Loucy (cell line): ENCODE data around the gene GNAO1.

Experiments used
- H2AFZ ChIP-seq: fragments of 200-600 bp; sonication (generic); 2 replicates; pipeline ENCODE4 v1.6.0; 2016; ENCODE audit warnings: antibody characterized with exemption, mild to moderate bottlenecking, low read length, moderate library complexity
- H3F3A ChIP-seq: fragments of 200-600 bp; 2 replicates; pipeline ENCODE4 v1.6.0; 2016; ENCODE audit warnings: antibody characterized with exemption, low read depth, mild to moderate bottlenecking
- H3K27me3 ChIP-seq: fragments of 200-600 bp; sonication (generic); 2 replicates; pipeline ENCODE4 v1.6.1; 2014; ENCODE audit warnings: low read length, mild to moderate bottlenecking; ENCODE audit not compliant: insufficient read depth, poor library complexity, severe bottlenecking
- H3K36me3 ChIP-seq: fragments of 200-600 bp; sonication (generic); 2 replicates; pipeline ENCODE4 v1.6.1; 2016; ENCODE audit warnings: low read length; ENCODE audit not compliant: insufficient read depth
- H3K4me1 ChIP-seq: fragments of 200-600 bp; sonication (generic); 2 replicates; pipeline ENCODE4 v1.5.1; 2014; ENCODE audit warnings: low read length, mild to moderate bottlenecking; ENCODE audit not compliant: insufficient read depth, poor library complexity, severe bottlenecking
- H3K4me2 ChIP-seq: fragments of 200-600 bp; sonication (generic); 2 replicates; pipeline ENCODE4 v1.6.0; 2014; ENCODE audit warnings: antibody characterized with exemption, low read length, low read depth, mild to moderate bottlenecking; ENCODE audit not compliant: poor library complexity, severe bottlenecking
- H3K4me3 ChIP-seq: fragments of 200-600 bp; sonication (generic); 2 replicates; pipeline ENCODE4 v1.5.1; 2014; ENCODE audit warnings: low read length, mild to moderate bottlenecking, mixed read lengths; ENCODE audit not compliant: poor library complexity, severe bottlenecking
- H3K79me2 ChIP-seq: fragments of 200-600 bp; sonication (generic); 2 replicates; pipeline ENCODE4 v1.6.1; 2014; ENCODE audit warnings: low read length; ENCODE audit not compliant: insufficient read depth
- H3K9ac ChIP-seq: fragments of 200-600 bp; sonication (generic); 2 replicates; pipeline ENCODE4 v1.6.0; 2014; ENCODE audit warnings: mild to moderate bottlenecking, low read depth, low read length, moderate library complexity; ENCODE audit not compliant: poor library complexity, severe bottlenecking
- H3K9me2 ChIP-seq: fragments of 200-600 bp; sonication (generic); replicated peaks from 2 replicates; pipeline ENCODE4 v1.6.1; 2016; ENCODE audit warnings: low read depth, low read length, mixed read lengths
- H3K9me3 ChIP-seq: fragments of 200-600 bp; sonication (generic); 2 replicates; pipeline ENCODE4 v1.6.1; 2014; ENCODE audit warnings: mild to moderate bottlenecking, antibody characterized with exemption, low read length, low read depth; ENCODE audit not compliant: insufficient read depth
- H4K20me1 ChIP-seq: fragments of 200-600 bp; sonication (generic); 2 replicates; pipeline ENCODE4 v1.6.0; 2014; ENCODE audit warnings: antibody characterized with exemption, low read length, mild to moderate bottlenecking; ENCODE audit not compliant: insufficient read depth, poor library complexity, severe bottlenecking
- EZH2phosphoT487 ChIP-seq: fragments of 200-600 bp; IDR thresholded peaks from 2 replicates; pipeline ENCODE4 v1.6.1; 2018; ENCODE audit warnings: antibody characterized with exemption, mild to moderate bottlenecking, moderate library complexity, borderline replicate concordance
- TF ChIP-seq, protein P1 (sequence below): fragments of 200-600 bp; sonication (generic); conservative IDR thresholded peaks from 2 replicates; pipeline ENCODE4 v1.5.1; 2014; ENCODE audit warnings: mild to moderate bottlenecking, antibody characterized with exemption, low read length

The GNAO1 gene

DNA sequence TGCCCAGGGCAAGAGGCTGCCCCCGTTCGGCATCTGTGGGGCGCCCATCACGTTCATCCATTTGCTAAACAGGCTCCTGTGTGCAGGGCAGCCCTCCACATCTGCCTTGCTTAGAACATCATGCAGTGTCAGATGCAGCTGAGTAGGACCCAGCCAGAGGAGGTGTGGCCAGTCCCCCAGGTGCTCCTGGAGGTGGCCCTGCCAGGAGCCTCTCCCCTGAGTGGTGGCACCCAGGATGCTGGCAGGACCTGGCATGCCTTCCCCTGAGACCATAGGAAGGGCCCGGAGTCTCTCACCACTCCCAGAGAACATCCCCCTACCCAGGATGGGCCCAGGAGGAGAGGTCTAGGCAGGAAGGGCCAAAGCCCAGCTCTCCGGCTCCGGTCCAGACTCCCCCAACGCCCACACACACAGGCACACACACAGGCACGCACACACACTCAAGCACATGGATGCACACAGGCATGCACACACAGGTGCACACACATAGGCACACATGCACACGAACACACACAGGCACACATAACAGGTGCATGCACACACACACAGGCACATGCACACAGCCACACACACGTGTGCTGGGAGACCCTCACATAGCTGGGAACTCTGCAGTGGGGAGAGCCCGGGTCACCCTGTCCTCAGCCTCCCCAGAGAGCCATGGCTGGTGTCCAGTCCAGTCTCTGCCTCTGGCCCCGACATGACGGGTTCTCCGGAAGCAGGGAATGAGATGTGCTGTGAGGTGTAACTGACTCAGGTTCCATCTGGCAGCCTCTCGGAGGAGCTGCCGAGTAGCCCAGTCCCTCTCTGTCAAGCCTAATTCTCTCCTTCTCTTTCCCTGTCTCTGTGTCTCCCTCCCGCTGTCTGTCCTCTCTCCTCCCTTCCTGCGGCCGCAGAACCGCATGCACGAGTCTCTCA is 159.5 kb downstream of the GNAO1 start:
- Histone ChIP-seq H3K27me3 (no peaks in the 10 kb centered on the region), H3K9me2 (no peaks in the 10 kb centered on the region), H3K4me3 (no peak overlapping the region), H3K9me3 (no peaks in the 10 kb centered on the region), H3K36me3 (no peaks in the 10 kb centered on the region), H3K4me2 (no peak overlapping the region), H4K20me1 (no peaks in the 10 kb centered on the region), H2AFZ (no peak overlapping the region), H3F3A (no peaks in the 10 kb centered on the region), H3K4me1 (no peaks in the 10 kb centered on the region), H3K9ac (no peak overlapping the region), H3K79me2 (no peaks in the 10 kb centered on the region)
- TF ChIP-seq EZH2phosphoT487 = no peak
- TF ChIP-seq, protein P1, sequence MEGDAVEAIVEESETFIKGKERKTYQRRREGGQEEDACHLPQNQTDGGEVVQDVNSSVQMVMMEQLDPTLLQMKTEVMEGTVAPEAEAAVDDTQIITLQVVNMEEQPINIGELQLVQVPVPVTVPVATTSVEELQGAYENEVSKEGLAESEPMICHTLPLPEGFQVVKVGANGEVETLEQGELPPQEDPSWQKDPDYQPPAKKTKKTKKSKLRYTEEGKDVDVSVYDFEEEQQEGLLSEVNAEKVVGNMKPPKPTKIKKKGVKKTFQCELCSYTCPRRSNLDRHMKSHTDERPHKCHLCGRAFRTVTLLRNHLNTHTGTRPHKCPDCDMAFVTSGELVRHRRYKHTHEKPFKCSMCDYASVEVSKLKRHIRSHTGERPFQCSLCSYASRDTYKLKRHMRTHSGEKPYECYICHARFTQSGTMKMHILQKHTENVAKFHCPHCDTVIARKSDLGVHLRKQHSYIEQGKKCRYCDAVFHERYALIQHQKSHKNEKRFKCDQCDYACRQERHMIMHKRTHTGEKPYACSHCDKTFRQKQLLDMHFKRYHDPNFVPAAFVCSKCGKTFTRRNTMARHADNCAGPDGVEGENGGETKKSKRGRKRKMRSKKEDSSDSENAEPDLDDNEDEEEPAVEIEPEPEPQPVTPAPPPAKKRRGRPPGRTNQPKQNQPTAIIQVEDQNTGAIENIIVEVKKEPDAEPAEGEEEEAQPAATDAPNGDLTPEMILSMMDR = no peak

DNA sequence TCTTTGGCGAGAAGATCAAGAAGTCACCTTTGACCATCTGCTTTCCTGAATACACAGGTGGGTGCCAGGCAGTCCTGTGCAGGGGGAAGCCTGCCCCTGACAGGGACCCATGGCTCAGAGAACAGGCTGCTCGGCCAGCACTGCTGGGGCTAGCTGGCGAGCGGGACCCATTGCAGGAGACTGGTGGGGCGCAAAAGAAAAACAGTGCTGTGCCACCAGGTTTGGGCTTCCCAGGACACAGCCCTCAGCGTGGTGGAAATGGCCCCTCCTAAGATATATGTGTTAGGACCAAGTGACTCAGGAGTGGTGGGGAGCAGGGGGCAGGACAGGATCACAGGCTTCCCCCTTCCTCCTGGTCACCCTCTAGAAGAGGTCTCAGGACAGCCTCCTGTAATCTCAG is 160.2 kb downstream of the GNAO1 start:
- Histone ChIP-seq H3K79me2 (no peaks in the 10 kb centered on the region), H3K9me2 (no peaks in the 10 kb centered on the region), H3K27me3 (no peaks in the 10 kb centered on the region), H3K4me3 (no peak overlapping the region), H3F3A (no peaks in the 10 kb centered on the region), H4K20me1 (no peaks in the 10 kb centered on the region), H3K9me3 (no peaks in the 10 kb centered on the region), H2AFZ (no peak overlapping the region), H3K4me1 (no peaks in the 10 kb centered on the region), H3K4me2 (no peak overlapping the region), H3K36me3 (no peaks in the 10 kb centered on the region), H3K9ac (no peak overlapping the region)
- TF ChIP-seq, protein P1 = no peak
- no peak for TF ChIP-seq EZH2phosphoT487

DNA sequence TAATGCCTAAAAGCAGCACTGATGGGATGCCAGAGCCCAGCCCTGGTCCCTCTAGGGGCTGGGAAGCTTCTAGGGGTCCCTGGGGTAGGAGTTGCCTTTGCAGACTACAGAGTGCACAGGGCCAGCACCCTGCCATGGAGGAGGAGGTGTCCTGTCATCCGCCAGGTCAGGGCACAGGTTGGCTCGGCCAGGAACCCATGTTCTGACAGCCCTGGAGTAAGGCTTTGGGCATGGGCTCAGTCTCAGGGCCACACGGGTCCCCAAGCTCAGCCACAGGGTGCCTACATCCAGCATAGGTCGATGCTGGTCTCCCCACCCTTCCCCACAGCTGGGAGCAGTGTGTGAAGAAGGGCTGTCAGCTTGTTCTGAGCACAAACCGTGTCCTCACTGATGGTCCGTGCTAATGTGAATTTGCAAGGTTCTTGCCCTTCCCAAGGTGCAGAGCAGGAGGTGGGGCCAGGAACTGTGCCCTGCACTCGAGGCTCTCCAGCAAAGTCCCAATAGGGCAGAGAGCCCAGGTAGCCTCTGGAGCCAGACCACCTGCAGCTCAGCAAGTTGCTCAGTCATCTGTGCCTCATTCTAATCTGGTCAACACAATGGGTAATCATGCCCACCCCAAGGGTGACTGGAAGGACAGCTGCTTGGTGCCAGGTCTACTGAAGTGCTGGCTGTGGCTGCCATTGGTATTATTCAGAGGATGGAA is 161.2 kb downstream of the GNAO1 start:
- H2AFZ ChIP-seq = no peak overlapping the region
- no peaks in the 10 kb centered on the region for H3K4me1 ChIP-seq
- no peaks in the 10 kb centered on the region for H3K27me3 ChIP-seq
- no peak overlapping the region for H3K9ac ChIP-seq
- no peaks in the 10 kb centered on the region for H3F3A ChIP-seq
- H3K4me2 ChIP-seq = no peak overlapping the region
- no peaks in the 10 kb centered on the region for H3K79me2 ChIP-seq
- H3K36me3 ChIP-seq = no peaks in the 10 kb centered on the region
- H3K9me3 ChIP-seq = no peaks in the 10 kb centered on the region
- TF ChIP-seq, protein P1 = no peak
- no peak for TF ChIP-seq EZH2phosphoT487
- no peaks in the 10 kb centered on the region for H4K20me1 ChIP-seq
- H3K4me3 ChIP-seq = no peak overlapping the region
- no peaks in the 10 kb centered on the region for H3K9me2 ChIP-seq
